ENCODE data around the gene BICD2.
A peak's percentile ranks its signal among the peaks of the same experiment; 100 is the strongest.

The BICD2 gene

GRCh38 chr9:92747459-92748232 lies 17.0 kb downstream of the BICD2 start:
- DNase-seq (ENCODE audit: low spot score) = peak; percentile 17

- DNase-seq (ENCODE audit: low spot score) = no peak
These were observed 17.8 kb downstream of the BICD2 start for GRCh38 chr9:92746567-92747458.

GRCh38 chr9:92745881-92746280 lies 18.8 kb downstream of the BICD2 start:
- DNase-seq (ENCODE audit: low spot score) = no peak

GRCh38 chr9:92745331-92745730 lies 19.3 kb downstream of the BICD2 start:
- DNase-seq (ENCODE audit: low spot score) = no peak

- DNase-seq (ENCODE audit: low spot score) = no peak
These were observed 23.7 kb downstream of the BICD2 start for GRCh38 chr9:92740969-92741368.

- no peak for DNase-seq (ENCODE audit: low spot score)
These were observed 24.1 kb downstream of the BICD2 start for GRCh38 chr9:92740446-92740961.

- DNase-seq (ENCODE audit: low spot score) = no peak
These were observed 24.6 kb downstream of the BICD2 start for GRCh38 chr9:92740009-92740408.

- DNase-seq (ENCODE audit: low spot score) = no peak
These were observed 25.2 kb downstream of the BICD2 start for GRCh38 chr9:92739346-92739970.

- DNase-seq (ENCODE audit: low spot score) = no peak
These were observed 26.0 kb downstream of the BICD2 start for GRCh38 chr9:92738661-92739081.

- DNase-seq (ENCODE audit: low spot score) = no peak
These were observed 26.9 kb downstream of the BICD2 start for GRCh38 chr9:92737611-92738299.

- DNase-seq (ENCODE audit: low spot score) = no peak
These were observed 27.4 kb downstream of the BICD2 start for GRCh38 chr9:92737216-92737606.

- no peak for DNase-seq (ENCODE audit: low spot score)
These were observed 27.9 kb downstream of the BICD2 start for GRCh38 chr9:92736563-92737215.

GRCh38 chr9:92735636-92736562 lies 28.7 kb downstream of the BICD2 start:
- DNase-seq (ENCODE audit: low spot score) = no peak

GRCh38 chr9:92734931-92735635 lies 29.6 kb downstream of the BICD2 start:
- no peak for DNase-seq (ENCODE audit: low spot score)

GRCh38 chr9:92730897-92731296 lies 33.7 kb downstream of the BICD2 start:
- no peak for DNase-seq (ENCODE audit: low spot score)

GRCh38 chr9:92729735-92730155 lies 34.9 kb downstream of the BICD2 start:
- no peak for DNase-seq (ENCODE audit: low spot score)

- DNase-seq (ENCODE audit: low spot score) = no peak
These were observed 35.5 kb downstream of the BICD2 start for GRCh38 chr9:92728831-92729734.

Data from SW480 (cell line).